Activated CD4-positive, alpha-beta T cell treated with anti-CD3 and anti-CD28 coated beads, Interleukin-2, amount 10 ng/mL, durations not matched to agents 7 days and 5 days (primary cell): ENCODE results near the gene PDE1A. TPM values are rescaled to one million over a fixed set of nuclear protein-coding genes. Genes with fewer than 3 reads are reported as not detected.

Experiments
- CTCF ChIA-PET: fragments of 350-600 bp; sonication (Branson Sonifier 250); formaldehyde crosslinking; loops from one replicate; lab custom pipeline; 2021; ENCODE audit warnings: antibody characterized with exemption; lab: Charles Lee
- POLR2A ChIA-PET: fragments of 350-600 bp; sonication (Branson Sonifier 250); formaldehyde crosslinking; loops from one replicate; lab custom pipeline; 2021; ENCODE audit warnings: antibody characterized with exemption; lab: Charles Lee
- DNase-seq: peaks from one replicate; pipeline ENCODE4 v3.0.0-alpha.2; 2020
- H3K27ac Mint-ChIP-seq: one replicate; pipeline ENCODE4 v1.8.0; 2021; ENCODE audit warnings: mild to moderate bottlenecking, moderate library complexity, mixed read lengths
- H3K27me3 Mint-ChIP-seq: one replicate; pipeline ENCODE4 v1.8.0; 2021; ENCODE audit warnings: mixed read lengths
- H3K36me3 Mint-ChIP-seq: one replicate; pipeline ENCODE4 v1.8.0; 2021; ENCODE audit warnings: low read depth, mixed read lengths
- H3K4me1 Mint-ChIP-seq: one replicate; pipeline ENCODE4 v1.8.0; 2021; ENCODE audit warnings: mixed read lengths
- H3K4me3 Mint-ChIP-seq: one replicate; pipeline ENCODE4 v1.8.0; 2021; ENCODE audit warnings: mild to moderate bottlenecking, moderate library complexity, mixed read lengths
- H3K9me3 Mint-ChIP-seq: one replicate; pipeline ENCODE4 v1.8.0; 2021; ENCODE audit warnings: mixed read lengths
- total RNA-seq, 2 experiments: library from RNA; stranded (reverse); gene quantifications; one replicate each; pipeline ENCODE4 v1.2.3, GENCODE V29; 2021

Gene PDE1A
- total RNA-seq, 2 experiments from 2014 or later: not detected

DNA sequence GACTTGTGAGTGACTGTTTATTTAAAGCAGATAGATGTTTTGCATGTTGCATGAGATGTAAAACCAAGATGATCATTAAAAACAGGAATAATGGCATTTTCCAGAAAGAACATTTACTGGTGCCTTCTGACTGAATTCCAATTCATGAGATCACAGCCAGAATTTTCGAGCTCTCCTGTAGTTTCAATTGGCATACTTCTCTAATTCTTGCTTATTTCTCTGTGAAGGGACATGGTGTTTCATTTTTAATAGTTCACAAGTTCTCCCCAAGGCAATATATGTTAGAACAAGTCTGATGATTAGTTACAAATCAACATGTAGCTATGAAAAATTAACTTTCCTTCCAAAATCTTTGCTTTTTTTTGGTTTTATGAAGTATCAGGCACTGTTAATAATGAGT lies 105.7 kb downstream of the PDE1A start:
- no peak overlapping the region for H3K4me3 Mint-ChIP-seq
- no peaks in the 10 kb centered on the region for H3K9me3 Mint-ChIP-seq
- H3K36me3 Mint-ChIP-seq: no peaks in the 10 kb centered on the region
- no peak for DNase-seq
- H3K27ac Mint-ChIP-seq: no peak overlapping the region
- H3K27me3 Mint-ChIP-seq: no peaks in the 10 kb centered on the region
- ChIA-PET POLR2A (no interaction called here), CTCF (interaction anchor here (1.2 kb wide), 1 partner anchor 13 kb away, joined by 3 read pairs; no protein-coding TSS in a partner anchor)
- no peaks in the 10 kb centered on the region for H3K4me1 Mint-ChIP-seq

DNA sequence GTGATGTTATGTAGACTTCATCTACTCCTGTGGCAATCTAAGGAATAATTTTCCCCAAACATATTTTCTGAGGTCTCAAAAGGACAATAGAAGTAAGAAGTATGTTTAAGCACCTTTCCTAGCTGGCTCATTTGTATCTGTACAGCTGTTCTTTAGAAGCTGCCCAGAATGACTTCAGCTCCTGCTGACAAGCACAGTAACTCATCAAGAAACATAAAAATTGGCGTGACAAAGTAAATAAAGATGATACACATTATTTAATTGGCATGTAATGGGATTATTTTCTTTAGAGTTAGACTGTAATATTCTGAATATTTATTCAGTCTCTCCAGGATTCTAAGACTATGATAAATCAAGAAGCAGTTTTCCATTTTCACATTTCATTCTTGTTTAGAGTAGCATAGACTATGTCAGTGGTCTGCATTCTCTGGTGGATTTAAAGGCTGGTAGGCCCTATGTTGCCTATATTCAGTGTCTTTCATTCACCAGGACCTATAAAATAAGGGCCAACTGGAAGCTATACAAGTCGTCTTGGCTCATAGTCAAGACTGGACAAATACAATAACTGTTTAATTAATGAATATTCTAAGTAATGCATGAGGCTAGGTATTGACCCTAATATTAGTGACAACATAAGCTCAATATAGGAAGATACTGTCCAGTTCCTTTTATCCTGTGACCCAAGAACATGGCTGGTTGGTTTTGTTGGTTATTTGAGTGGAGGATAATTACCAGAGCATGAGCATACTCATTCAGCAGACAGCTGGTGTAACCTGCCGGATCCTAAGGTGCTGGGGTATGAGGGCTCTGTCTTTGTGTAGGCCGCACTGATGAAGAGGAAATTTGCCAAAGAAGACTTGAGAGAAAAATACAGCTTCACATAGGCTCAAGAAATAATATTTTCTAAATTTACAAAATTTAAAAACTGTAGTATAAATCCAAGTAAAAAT lies 107.0 kb downstream of the PDE1A start:
- Mint-ChIP-seq H3K27me3 (no peaks in the 10 kb centered on the region), H3K4me3 (no peak overlapping the region), H3K27ac (no peak overlapping the region), H3K36me3 (no peaks in the 10 kb centered on the region), H3K9me3 (no peaks in the 10 kb centered on the region), H3K4me1 (no peaks in the 10 kb centered on the region)
- ChIA-PET CTCF (interaction anchor here (1.2 kb wide), 1 partner anchor 12 kb away, joined by 3 read pairs; no protein-coding TSS in a partner anchor), POLR2A (interaction anchor here (0.6 kb wide), 1 partner anchor 9 kb away, joined by 3 read pairs; no protein-coding TSS in a partner anchor)
- DNase-seq: no peak

DNA sequence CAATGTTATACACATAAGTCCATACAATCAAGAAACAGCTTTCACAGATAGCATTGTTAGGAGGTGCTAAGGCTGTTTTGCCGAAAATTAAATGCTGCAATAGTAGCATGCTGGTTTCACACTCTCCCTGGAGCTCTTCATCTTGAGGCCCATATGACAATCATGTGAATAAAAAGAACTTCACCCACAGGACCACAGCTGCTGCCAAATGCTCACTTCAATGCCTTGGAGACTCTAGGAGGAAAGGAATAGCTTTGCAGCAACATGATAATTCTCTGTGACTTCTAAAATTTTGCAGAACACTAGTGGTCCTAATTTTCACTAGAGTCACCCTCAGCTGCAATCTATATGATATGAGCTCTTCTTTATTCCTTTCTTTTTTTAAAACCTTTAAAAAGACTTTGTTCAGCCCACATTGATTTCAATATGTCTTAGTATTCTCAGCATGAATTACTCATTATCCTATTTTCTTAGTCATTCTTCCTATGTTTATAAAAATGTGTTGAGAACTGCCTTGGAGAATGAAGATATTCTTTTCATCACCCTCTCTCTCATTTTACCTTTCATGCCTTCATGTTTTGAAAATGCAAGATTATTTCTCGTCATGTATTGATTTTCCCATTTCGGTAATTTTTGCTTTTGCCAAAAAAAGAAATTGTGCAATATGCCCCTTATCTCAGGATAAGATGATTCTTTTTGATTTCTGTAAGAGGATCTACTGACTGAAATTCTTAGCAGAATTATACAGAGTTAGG lies 108.2 kb downstream of the PDE1A start:
- ChIA-PET POLR2A (no interaction called here), CTCF (no interaction called here)
- no peak for DNase-seq
- Mint-ChIP-seq H3K27ac (no peak overlapping the region), H3K9me3 (no peaks in the 10 kb centered on the region), H3K4me1 (no peaks in the 10 kb centered on the region), H3K27me3 (no peaks in the 10 kb centered on the region), H3K4me3 (no peak overlapping the region), H3K36me3 (no peaks in the 10 kb centered on the region)

DNA sequence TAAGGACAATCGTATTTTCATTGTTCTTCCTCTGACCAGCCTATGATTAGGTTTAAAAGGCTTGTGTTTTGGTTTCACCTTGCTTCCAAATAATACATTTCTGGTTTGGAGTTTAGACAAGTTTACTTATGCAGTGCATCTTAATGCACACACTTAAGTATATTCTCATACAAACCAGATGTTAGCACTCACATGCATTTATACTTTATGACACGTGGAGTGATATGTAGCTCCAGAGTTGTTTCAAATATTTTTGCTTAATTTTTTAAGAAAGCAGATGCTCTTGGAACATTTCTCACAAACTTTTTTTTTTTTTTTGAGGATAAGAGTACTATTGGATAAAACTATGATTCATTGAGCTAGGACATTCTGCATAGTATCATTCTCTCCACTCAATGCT lies 109.9 kb downstream of the PDE1A start:
- Mint-ChIP-seq H3K27ac (no peak overlapping the region), H3K27me3 (no peaks in the 10 kb centered on the region), H3K4me3 (no peak overlapping the region), H3K9me3 (no peaks in the 10 kb centered on the region), H3K36me3 (no peaks in the 10 kb centered on the region), H3K4me1 (no peaks in the 10 kb centered on the region)
- ChIA-PET POLR2A (no interaction called here), CTCF (no interaction called here)
- DNase-seq: no peak

DNA sequence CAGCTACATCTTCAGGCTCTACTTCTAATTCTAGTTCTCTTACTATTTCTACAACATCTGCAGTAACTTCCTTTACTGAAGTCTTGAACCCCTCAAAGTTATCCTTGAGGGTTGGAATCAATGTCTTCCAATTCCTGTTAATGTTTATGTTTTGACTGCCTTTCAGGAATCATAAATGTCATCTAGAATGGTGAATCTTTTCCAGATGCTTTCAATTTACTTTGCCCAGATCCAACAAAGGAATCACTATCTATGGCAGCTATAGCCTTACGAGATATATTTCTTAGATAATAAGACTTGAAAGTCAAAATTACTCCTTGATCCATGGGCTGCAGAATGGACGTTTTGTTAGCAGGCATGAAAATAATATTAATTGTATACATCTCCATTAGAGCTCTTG lies 123.9 kb downstream of the PDE1A start:
- Mint-ChIP-seq H3K4me3 (no peak overlapping the region), H3K36me3 (no peaks in the 10 kb centered on the region), H3K4me1 (no peaks in the 10 kb centered on the region), H3K27me3 (no peaks in the 10 kb centered on the region), H3K9me3 (no peaks in the 10 kb centered on the region), H3K27ac (no peak overlapping the region)
- no peak for DNase-seq
- ChIA-PET POLR2A (no interaction called here), CTCF (no interaction called here)

DNA sequence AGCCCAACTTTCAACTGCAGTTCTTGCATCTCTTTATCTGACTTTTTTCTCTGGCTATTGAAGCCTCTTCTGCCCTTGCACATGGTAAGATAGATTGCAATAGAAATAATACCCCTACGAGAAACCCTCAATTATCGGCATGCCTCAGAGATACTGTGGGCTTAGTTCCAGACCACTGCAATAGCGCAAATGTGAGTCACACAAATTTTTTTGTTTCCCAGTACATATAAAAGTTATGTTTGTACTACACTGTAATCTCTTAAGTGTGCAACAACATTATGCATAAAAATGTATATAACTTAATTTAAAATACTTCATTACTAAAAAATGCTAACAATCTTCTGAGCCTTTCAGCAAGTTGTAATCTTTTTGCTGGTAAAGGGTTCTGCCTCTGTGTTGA lies 124.7 kb downstream of the PDE1A start:
- DNase-seq: no peak
- ChIA-PET CTCF (no interaction called here), POLR2A (no interaction called here)
- H3K27me3 Mint-ChIP-seq: no peaks in the 10 kb centered on the region
- H3K4me1 Mint-ChIP-seq: no peaks in the 10 kb centered on the region
- no peaks in the 10 kb centered on the region for H3K9me3 Mint-ChIP-seq
- H3K27ac Mint-ChIP-seq: no peak overlapping the region
- H3K36me3 Mint-ChIP-seq: no peaks in the 10 kb centered on the region
- H3K4me3 Mint-ChIP-seq: no peak overlapping the region

DNA sequence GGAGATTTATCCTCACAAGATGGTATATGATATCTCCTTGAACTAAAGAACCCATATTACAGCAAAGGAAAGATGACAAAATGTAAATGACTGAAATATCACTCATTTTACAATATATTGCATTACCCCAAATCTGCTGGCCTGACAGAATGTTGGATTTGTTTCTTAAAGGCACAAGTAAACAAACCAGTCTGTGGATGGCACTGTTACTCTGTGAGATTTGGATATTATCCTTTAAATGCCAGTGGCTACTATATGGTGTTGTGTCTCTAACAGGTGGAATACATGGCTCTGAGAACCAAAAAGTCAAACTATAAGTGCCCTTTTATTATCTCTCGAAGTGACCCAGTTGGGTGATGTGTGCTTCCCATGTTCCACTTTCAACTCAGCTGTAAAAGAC lies 125.7 kb downstream of the PDE1A start:
- POLR2A ChIA-PET: no interaction called here
- Mint-ChIP-seq H3K4me3 (no peak overlapping the region), H3K27ac (no peak overlapping the region), H3K36me3 (no peaks in the 10 kb centered on the region), H3K27me3 (no peaks in the 10 kb centered on the region), H3K9me3 (no peaks in the 10 kb centered on the region), H3K4me1 (no peaks in the 10 kb centered on the region)
- no peak for DNase-seq
- CTCF ChIA-PET: no interaction called here

DNA sequence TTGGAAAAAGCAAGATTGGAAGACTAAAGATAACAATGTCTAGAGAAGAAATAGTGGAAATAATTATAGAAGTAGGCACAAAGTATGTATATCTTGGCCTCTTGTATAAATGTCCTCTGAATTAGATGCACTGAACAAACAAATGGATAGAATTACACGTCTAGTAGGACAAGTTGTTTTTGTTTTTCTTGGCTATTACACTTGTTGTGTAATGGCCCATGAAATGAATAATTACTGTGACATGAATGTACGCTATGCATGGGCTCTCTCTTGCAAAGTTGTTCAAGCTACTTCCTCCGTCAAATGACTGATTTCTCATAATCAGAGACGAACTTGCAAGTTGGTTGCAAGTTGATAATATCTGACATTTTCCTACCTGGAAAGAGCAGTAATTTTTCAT lies 126.2 kb downstream of the PDE1A start:
- no peaks in the 10 kb centered on the region for H3K27me3 Mint-ChIP-seq
- H3K27ac Mint-ChIP-seq: no peak overlapping the region
- POLR2A ChIA-PET: no interaction called here
- H3K36me3 Mint-ChIP-seq: no peaks in the 10 kb centered on the region
- no peak overlapping the region for H3K4me3 Mint-ChIP-seq
- H3K9me3 Mint-ChIP-seq: no peaks in the 10 kb centered on the region
- H3K4me1 Mint-ChIP-seq: no peaks in the 10 kb centered on the region
- CTCF ChIA-PET: no interaction called here
- no peak for DNase-seq

DNA sequence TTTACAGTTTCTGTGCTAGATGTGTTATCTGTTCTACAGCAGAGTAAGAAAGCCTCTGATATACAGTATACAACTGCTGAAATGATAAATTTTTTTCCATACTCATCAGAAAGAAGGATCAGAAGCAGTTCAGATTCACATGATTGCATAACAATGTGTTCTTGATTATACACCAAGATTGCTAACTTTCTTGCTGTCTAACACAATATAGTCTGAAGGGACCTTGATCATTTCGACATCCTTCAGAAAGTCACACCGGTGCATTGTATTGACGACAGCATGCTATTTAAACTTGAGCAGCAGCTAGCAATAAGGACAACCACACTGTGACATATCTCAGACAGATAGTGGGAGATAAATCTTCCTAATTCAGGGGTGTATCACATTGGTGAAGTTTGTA lies 127.2 kb downstream of the PDE1A start:
- no peaks in the 10 kb centered on the region for H3K36me3 Mint-ChIP-seq
- H3K4me1 Mint-ChIP-seq: no peaks in the 10 kb centered on the region
- POLR2A ChIA-PET: no interaction called here
- no peak overlapping the region for H3K4me3 Mint-ChIP-seq
- H3K27me3 Mint-ChIP-seq: no peaks in the 10 kb centered on the region
- no peak overlapping the region for H3K27ac Mint-ChIP-seq
- CTCF ChIA-PET: no interaction called here
- no peaks in the 10 kb centered on the region for H3K9me3 Mint-ChIP-seq
- no peak for DNase-seq

DNA sequence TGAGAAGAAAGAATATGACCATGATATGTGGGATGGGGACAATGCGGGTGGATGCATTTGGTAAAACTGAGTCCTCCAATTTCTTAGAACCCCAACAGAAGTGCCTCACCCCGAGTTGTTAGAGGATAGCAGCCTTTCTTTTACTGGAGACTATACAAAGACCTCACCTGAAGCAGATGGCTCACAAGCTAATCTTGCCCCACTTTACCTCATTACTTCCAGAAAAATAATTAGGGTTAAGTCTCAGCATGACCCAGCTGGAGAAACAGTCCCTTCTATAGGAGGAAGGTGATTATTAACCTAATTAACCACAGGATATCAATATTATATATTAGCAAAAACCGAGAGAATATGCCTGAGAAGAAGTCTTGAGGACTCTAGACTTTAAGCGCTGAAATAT lies 128.4 kb downstream of the PDE1A start:
- H3K9me3 Mint-ChIP-seq: no peaks in the 10 kb centered on the region
- CTCF ChIA-PET: interaction anchor here (0.6 kb wide), 1 partner anchor 86 kb away, joined by 3 read pairs; no protein-coding TSS in a partner anchor

DNA sequence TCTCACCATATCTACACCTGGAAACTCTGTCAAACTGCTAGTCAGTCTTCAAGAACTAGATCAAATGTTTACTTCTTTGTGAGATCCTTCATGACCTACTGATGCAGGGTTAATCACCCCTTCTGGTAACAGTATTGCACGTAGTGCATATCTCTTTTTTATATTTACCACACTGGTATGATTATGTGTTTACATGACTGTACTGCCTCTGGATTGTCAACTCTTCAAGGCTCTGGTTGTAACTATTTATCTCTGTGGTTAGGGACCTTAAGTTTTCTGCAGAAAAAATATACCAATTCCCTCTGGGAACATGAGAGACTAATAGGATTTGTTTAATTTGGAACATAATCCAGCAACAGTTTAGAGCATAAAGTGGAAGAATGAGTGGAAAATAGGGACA lies 135.5 kb downstream of the PDE1A start:
- POLR2A ChIA-PET: no interaction called here
- Mint-ChIP-seq H3K4me1 (no peaks in the 10 kb centered on the region), H3K36me3 (no peaks in the 10 kb centered on the region), H3K27me3 (no peaks in the 10 kb centered on the region), H3K9me3 (no peaks in the 10 kb centered on the region), H3K4me3 (no peak overlapping the region), H3K27ac (no peak overlapping the region)
- DNase-seq: no peak
- CTCF ChIA-PET: no interaction called here

More for the DNA sequence above, 128.4 kb downstream of the PDE1A start:
- Mint-ChIP-seq H3K4me3 (no peak overlapping the region), H3K4me1 (no peaks in the 10 kb centered on the region), H3K36me3 (no peaks in the 10 kb centered on the region), H3K27ac (no peak overlapping the region), H3K27me3 (no peaks in the 10 kb centered on the region)
- POLR2A ChIA-PET: no interaction called here
- DNase-seq: no peak

DNA sequence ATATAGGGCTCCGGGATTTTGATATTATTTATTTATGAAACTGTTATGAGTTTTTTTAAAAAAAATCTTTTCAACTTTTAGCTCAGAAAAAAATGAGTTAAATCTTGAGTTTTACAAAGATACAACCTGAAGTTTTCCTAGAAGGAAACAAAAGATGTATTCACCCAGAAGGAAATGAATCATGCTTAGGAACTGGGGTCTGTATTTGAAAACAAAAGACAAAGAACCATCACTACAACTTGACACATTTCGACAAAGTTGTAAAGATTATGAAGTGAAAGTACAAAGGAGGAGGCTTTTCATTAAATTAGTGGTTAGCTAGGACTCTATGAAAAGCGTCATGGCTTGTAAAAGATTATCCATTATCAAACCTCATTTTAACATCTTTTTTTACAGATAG lies 143.3 kb downstream of the PDE1A start:
- H3K4me1 Mint-ChIP-seq: no peaks in the 10 kb centered on the region
- no peaks in the 10 kb centered on the region for H3K9me3 Mint-ChIP-seq
- no peaks in the 10 kb centered on the region for H3K36me3 Mint-ChIP-seq
- no peak overlapping the region for H3K27ac Mint-ChIP-seq
- ChIA-PET POLR2A (no interaction called here), CTCF (no interaction called here)
- no peaks in the 10 kb centered on the region for H3K27me3 Mint-ChIP-seq
- no peak overlapping the region for H3K4me3 Mint-ChIP-seq
- DNase-seq: no peak

DNA sequence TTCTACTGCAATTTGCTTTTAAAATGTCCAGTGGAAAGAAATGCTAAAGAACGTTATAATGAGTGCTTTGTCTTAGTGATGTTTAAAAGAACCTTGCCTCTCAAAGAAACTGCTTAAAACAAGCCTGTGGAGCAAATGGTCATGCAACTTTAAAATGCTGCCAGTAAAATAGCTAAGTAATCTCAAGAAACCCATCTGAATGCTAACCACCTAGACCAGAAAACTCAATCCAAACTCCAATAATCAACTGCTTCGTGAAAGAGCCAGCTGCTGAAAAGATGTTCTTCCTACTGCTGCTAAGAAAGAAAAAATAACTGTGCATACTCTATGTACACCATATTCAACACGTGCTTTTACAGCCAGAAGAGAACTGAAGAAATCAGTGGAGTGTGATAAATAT lies 145.6 kb downstream of the PDE1A start:
- no peak overlapping the region for H3K4me3 Mint-ChIP-seq
- DNase-seq: no peak
- H3K4me1 Mint-ChIP-seq: no peaks in the 10 kb centered on the region
- H3K27me3 Mint-ChIP-seq: no peaks in the 10 kb centered on the region
- ChIA-PET CTCF (no interaction called here), POLR2A (no interaction called here)
- H3K9me3 Mint-ChIP-seq: no peaks in the 10 kb centered on the region
- no peak overlapping the region for H3K27ac Mint-ChIP-seq
- no peaks in the 10 kb centered on the region for H3K36me3 Mint-ChIP-seq
